Measurements from ENCODE around the gene RPP40.
A peak's percentile ranks its signal among the peaks of the same experiment; 100 is the strongest.

RPP40 gene, protein sequence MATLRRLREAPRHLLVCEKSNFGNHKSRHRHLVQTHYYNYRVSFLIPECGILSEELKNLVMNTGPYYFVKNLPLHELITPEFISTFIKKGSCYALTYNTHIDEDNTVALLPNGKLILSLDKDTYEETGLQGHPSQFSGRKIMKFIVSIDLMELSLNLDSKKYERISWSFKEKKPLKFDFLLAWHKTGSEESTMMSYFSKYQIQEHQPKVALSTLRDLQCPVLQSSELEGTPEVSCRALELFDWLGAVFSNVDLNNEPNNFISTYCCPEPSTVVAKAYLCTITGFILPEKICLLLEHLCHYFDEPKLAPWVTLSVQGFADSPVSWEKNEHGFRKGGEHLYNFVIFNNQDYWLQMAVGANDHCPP

DNA sequence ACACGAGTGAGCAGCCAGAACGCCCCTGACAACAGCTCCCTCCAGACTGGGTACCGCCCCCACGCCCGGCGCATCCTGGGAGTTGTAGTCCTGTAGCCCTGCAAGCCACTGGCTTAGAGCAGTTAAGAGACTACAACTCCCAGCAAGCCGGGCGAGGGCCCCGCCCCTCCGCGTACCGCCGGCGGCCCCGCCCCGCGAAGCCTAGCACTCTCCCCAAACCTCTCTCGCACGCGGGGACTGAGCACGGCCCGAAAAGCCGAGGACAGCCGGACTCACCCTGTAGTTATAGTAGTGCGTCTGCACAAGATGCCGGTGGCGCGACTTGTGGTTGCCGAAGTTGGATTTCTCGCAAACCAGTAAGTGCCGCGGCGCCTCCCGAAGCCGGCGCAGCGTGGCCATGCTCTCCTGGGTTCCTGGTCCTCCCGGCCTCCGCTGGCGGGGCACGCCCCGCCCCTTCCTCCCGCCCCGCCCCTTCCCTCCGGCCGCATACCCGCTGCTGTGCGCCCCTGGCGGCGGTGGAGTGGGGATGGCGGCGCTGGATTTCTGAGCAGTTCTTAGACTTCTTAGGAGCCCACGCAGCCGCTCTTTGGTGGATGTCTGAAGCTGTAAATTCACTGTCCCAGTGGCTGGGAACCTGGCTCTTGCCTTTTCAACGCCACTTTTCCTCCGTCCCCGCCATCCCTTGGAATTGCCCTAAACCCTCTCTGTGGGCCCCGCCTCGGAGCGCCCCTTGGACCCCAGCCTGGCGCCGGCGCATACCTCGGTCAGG lies at the start of gene RPP40:
RPP40 (minus strand) TSS at position 434 of the 769 bp plus-strand sequence; CDS start at position 399, 35 bp downstream.
- H3K4me3 ChIP-seq (ENCODE audit: low read length) = peak within 1 kb of the TSS; percentile 98
- TF ChIP-seq, protein P1, sequence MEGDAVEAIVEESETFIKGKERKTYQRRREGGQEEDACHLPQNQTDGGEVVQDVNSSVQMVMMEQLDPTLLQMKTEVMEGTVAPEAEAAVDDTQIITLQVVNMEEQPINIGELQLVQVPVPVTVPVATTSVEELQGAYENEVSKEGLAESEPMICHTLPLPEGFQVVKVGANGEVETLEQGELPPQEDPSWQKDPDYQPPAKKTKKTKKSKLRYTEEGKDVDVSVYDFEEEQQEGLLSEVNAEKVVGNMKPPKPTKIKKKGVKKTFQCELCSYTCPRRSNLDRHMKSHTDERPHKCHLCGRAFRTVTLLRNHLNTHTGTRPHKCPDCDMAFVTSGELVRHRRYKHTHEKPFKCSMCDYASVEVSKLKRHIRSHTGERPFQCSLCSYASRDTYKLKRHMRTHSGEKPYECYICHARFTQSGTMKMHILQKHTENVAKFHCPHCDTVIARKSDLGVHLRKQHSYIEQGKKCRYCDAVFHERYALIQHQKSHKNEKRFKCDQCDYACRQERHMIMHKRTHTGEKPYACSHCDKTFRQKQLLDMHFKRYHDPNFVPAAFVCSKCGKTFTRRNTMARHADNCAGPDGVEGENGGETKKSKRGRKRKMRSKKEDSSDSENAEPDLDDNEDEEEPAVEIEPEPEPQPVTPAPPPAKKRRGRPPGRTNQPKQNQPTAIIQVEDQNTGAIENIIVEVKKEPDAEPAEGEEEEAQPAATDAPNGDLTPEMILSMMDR (conservative IDR thresholded peaks at IDR 0.05; ENCODE audit: low read length) = peak; percentile 63
- DNase-seq (ENCODE audit: low read depth) = peak; percentile 96

DNA sequence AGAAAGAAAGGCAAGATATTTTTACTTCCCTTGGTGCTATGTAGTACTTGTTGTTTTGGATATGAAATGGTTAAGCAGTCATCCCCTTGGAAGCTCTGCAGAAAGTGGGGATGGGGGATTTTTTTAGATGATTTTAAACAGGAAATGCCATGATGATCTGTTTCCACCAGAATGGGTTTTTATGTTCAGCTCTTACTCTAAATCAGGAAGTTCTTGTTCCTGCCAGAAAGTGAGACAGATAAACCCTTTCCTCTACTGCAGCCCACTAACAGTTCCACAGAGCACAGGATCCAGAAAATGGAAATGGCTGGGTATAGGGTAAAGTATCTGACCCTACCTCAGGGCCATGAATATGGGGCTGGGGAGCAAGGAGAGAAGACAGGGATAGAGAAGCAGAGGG lies 49.2 kb upstream of the RPP40 start:
- TF ChIP-seq, protein P1 (conservative IDR thresholded peaks at IDR 0.05; ENCODE audit: low read length) = no peak
- peak; percentile 13 for DNase-seq (ENCODE audit: low read depth)
- H3K4me3 ChIP-seq (ENCODE audit: low read length) = no peak overlapping the region

DNA sequence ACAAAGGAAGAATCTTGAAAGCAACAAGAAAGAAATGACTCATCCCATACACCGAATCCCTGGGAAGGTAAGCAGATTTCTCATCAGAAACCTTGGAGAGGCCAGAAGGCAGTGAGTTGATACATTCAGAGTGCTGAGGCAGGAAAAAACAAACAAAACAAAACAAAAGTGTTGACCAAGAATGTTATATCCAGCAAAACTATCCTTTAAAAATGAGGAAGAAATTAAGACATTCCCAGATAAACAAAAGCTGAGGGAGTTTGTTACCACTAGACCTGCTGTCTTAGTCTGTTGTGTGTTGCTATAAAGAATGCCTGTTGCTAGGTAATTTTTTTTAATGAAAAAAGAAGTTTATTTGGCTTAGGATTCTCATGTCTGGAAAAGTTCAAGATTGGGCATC lies 47.6 kb upstream of the RPP40 start:
- TF ChIP-seq, protein P1 (conservative IDR thresholded peaks at IDR 0.05; ENCODE audit: low read length) = no peak
- no peak for DNase-seq (ENCODE audit: low read depth)
- no peak overlapping the region for H3K4me3 ChIP-seq (ENCODE audit: low read length)

DNA sequence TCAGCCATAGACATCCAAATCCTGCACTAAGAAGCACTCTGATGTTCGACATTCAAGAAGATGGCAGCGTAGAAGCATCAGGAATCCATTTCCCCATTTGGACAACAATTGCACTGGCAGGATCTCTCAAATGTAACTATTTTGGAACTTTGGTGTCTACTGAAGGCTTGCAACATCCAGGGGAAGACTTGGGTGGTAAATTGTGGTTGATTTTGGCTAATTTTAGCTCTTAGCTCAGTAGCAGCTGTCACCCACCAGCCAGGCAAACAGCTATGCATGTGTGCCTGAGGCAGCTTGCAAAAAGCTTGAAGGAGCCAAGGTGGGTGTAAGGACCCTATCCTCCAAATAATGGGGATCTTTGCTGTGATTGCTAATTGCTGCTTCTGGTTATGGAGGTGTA lies 46.2 kb upstream of the RPP40 start:
- DNase-seq (ENCODE audit: low read depth) = peak; percentile 18
- TF ChIP-seq, protein P1 (conservative IDR thresholded peaks at IDR 0.05; ENCODE audit: low read length) = no peak
- no peak overlapping the region for H3K4me3 ChIP-seq (ENCODE audit: low read length)

DNA sequence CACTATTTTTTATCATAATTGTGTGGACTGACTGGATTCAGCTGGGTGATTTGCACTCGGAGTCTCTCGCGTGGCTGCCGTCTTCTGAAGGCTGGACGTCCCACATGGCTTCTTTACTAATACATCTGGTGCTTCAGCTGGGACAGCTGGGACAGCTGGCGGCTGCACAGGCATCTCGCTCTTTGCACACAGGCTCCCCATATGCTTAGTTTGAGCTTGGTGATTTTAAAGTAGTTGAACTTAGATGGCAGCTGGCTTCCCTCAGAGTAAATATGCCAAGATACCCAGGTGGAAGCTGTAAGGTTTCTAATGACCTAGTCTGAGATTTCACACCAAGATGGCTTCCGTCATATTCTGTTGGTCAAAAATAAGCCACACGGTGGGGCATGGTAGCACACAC lies 42.6 kb upstream of the RPP40 start:
- TF ChIP-seq, protein P1 (conservative IDR thresholded peaks at IDR 0.05; ENCODE audit: low read length) = no peak
- no peak overlapping the region for H3K4me3 ChIP-seq (ENCODE audit: low read length)
- DNase-seq (ENCODE audit: low read depth) = no peak

DNA sequence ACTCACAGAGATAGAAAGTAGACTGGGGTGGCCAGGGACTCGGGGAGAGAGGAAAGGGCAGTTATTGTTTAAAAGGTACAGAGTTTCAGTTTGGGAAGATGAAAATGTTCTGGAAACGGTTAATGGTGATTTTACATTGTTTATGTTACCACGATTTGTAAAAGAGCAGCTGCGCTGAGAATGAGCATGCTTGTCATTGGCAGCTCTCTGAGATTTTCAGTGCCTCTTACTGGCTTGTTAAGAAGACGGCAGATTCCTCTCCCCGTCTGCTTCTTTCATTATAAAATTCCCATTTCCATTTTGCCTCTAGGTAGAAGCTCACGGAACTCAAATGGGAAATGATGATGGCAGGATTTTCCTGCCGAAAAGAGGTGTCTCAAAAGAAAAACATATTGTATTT lies 41.6 kb upstream of the RPP40 start:
- no peak overlapping the region for H3K4me3 ChIP-seq (ENCODE audit: low read length)
- DNase-seq (ENCODE audit: low read depth) = no peak
- TF ChIP-seq, protein P1 (conservative IDR thresholded peaks at IDR 0.05; ENCODE audit: low read length) = no peak

Data from AG10803 (cell line).